Fibroblast of skin of right biceps (primary cell): ENCODE data around the gene IL1RAPL2.
A peak's percentile ranks its signal among the peaks of the same experiment; 100 is the strongest.
"Not testable (repeated sequence)": the region's sequence is repeated elsewhere in the genome, so short reads cannot be mapped to it uniquely, and the experiment has no call there.

ENCODE experiments used
- DNase-seq: peaks from one replicate; pipeline ENCODE4 v3.0.0-alpha.2; 2013

Gene IL1RAPL2

GRCh38 chrX:104677517-104677916 is 111.5 kb downstream of the IL1RAPL2 start:
- DNase-seq = not testable (repeated sequence)

GRCh38 chrX:104679175-104679574 is 113.2 kb downstream of the IL1RAPL2 start:
- no peak for DNase-seq

DNA sequence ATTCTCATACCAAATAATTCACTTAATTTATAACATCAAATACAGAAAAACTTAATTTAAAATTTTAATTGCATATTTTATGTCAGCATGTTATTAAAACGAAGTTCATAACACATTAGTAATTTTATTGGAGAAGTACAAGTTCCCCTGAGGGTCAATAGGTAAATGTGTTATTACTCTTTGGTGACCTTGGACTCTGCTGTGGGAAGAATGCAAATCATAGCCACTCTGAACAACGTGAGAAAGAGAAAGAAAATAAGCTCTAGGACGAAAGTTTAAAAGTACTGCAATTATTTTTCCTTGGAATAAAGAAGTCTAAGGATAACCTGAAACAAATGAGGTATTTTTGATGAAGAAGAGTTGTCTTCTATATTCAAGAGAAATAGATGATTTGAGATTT is 115.2 kb downstream of the IL1RAPL2 start:
- no peak for DNase-seq

- no peak for DNase-seq
These were observed 118.1 kb downstream of the IL1RAPL2 start for GRCh38 chrX:104684077-104684476.

- no peak for DNase-seq
These were observed 129.6 kb downstream of the IL1RAPL2 start for GRCh38 chrX:104695593-104695992.

DNA sequence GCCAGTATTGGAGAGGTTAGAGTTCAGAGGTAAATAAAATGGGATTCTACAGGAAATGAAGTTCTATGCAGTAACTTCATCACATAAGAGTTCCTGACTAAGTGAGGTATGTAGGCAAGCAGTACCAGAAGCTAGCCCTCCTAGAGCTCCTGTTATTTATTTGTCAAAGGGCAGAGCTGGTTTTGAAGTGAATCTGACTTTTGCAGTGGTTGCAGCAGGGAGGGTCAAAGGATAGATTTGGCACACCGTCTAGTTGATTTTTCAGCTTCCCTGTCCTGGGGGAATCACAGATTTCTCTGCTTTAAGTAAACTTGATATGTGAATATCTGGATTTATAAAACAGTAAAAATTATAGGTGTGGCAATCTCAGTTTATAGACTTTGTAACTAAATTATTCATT is 130.7 kb downstream of the IL1RAPL2 start:
- no peak for DNase-seq

- no peak for DNase-seq
These were observed 131.3 kb downstream of the IL1RAPL2 start for GRCh38 chrX:104697294-104697693.

- no peak for DNase-seq
These were observed 141.0 kb downstream of the IL1RAPL2 start for GRCh38 chrX:104707042-104707441.

GRCh38 chrX:104707572-104707971 is 141.6 kb downstream of the IL1RAPL2 start:
- no peak for DNase-seq

- no peak for DNase-seq
These were observed 146.5 kb downstream of the IL1RAPL2 start for GRCh38 chrX:104712515-104712914.

GRCh38 chrX:104721854-104722253 is 155.9 kb downstream of the IL1RAPL2 start:
- DNase-seq = no peak

DNA sequence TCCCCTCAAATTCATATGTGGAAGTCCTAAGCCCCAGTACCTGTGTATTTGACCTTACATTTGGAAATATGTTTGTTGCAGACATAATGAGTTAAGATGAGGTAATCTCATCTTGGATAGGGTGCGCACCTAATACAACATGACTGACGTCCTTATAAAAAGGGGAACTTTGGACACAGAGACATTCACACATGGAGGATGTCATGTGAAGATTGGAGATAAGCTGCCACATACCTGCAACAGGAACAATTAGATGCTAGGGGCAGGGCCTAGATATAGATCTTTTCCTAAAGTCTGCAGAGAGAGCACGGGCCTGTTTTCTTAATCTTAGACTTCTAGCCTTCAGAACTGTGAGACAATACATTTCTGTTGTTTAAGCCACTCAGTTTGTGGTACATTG is 162.5 kb downstream of the IL1RAPL2 start:
- no peak for DNase-seq

DNA sequence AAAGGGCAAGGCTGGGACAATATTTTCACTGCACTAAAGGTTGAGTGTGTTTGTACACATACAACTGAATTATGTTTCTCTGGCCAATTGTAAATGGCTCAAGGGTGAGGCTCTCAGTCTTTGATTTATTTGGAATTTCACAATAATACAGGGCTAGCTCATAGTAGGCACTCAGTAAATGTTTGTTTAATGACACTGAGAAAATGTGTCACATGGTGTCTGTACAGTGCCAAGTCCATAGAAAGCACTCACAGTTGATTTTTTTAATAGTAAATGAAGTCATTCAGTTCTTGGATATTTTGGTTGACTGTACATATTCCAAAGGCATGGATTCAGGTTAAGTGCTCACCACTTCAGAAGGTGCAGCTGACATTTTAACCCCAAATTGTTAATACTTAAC is 176.4 kb downstream of the IL1RAPL2 start:
- no peak for DNase-seq

- no peak for DNase-seq
These were observed 179.2 kb downstream of the IL1RAPL2 start for GRCh38 chrX:104745152-104745551.

GRCh38 chrX:104749951-104750610 is 184.1 kb downstream of the IL1RAPL2 start:
- DNase-seq = peak; percentile 0

DNA sequence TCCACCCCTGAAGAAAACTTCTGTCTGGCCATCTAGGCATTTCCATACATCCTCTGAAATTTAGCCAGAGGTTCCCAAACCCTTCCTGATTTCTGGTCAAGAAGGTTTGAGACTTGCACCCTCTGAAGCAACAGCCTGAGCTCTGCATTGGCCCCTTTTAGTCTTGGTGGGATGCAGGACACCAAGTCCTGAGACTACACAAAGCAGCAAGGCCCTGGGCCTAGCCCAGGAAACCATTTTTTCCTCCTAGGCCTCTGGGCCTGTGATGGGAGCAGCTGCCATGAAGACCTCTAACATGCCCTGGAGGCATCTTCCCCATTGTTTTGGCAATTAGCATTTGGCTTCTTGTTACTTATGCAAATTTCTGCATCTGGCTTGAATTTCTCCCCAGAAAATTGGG is 196.6 kb downstream of the IL1RAPL2 start:
- no peak for DNase-seq

DNA sequence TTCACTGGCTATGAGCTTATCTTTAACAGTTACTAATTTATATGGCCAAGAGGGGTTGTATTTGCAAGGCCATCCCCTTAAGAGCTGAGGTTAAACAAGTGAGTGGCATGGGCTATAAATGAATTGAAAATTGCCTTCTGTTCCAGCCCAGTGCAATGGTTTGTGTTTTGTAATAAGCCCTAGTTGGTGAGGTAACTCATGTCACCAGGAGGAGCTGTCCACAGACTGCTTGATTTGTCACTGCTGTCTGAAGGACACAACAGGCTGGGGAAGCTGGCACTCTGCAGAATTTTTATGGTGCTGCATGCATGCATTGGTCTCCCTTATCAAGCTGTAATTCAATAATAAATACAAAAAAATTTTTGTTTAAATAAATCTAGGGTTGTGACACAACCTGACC is 223.8 kb downstream of the IL1RAPL2 start:
- DNase-seq = no peak

DNA sequence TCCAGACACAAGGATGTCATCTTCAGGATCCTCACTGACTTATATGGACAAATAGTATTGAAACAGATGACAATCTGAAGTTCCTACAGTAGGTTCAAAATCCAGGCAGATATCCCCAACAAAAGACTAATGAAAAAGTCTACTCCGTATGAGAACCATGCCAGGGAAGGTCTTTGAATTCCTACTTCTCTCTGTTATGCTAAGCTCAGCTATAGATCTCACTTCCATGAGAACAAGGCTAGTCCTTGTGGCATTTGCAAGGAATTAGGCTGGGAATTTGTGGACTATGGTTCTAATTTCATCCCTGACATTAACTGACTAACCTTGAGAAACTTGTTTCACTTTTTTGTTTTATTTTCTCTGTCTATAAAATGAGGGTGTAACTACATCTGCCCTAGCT is 229.8 kb downstream of the IL1RAPL2 start:
- no peak for DNase-seq

DNA sequence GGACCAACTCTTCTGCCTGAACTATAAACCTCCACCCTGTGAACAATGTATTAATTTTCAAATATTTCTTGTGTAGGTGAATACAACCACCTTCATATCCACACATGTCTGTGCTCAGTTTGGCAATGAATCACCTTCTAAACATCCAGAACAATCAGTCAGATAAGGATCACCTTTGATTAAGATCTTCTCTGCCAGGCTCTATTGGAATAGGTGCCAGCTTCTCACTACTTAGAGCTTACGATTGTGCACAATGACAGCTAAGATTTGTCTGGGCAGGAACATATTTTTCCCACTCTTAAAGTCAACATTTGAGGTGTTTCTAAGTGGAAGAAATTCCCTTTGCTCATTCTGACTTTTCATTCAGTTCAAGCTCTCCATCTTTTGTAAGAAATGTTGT is 237.2 kb downstream of the IL1RAPL2 start:
- no peak for DNase-seq

GRCh38 chrX:104806346-104806745 is 240.3 kb downstream of the IL1RAPL2 start:
- no peak for DNase-seq

DNA sequence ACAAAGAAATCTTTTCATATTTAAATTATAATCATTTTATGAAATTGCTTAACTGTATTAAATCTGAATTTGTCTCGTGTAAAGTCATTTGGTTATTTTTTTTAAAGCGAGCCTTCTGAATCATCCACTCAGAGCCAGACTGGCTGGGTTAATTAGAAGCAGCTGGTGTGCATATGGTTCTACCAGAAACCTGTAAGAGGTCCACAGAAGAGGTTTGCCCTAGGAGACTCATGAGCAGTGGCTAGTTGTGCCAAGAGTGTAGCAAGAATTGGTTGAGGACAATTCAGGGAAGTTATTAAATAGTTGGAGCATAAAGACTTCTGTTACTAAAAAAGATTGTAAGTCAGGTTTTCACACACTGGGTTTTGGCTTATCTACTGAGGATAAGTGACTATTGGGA is 267.4 kb downstream of the IL1RAPL2 start:
- peak; percentile 3 for DNase-seq

DNA sequence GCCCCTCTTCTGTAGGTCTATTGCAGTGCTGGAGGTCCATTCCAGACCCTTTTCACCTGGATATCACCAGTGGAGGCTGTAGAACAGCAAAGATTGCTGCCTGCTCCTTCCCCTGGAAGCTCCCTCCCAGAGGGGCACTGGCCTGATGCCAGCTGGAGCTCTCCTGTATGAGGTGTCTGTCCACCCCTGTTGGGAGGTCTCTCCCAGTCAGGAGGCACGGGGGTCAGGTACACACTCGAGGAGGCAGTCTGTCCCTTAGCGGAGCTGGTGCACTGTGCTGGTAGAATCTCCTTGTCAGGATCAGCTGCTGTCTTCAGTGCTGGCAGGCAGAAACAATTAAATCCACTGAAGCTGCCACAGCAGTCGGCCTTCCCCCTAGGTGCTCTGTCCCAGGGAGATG is 276.6 kb downstream of the IL1RAPL2 start:
- DNase-seq = no peak

GRCh38 chrX:104852241-104852640 is 286.2 kb downstream of the IL1RAPL2 start:
- no peak for DNase-seq

- no peak for DNase-seq
These were observed 288.2 kb downstream of the IL1RAPL2 start for GRCh38 chrX:104854188-104854587.

DNA sequence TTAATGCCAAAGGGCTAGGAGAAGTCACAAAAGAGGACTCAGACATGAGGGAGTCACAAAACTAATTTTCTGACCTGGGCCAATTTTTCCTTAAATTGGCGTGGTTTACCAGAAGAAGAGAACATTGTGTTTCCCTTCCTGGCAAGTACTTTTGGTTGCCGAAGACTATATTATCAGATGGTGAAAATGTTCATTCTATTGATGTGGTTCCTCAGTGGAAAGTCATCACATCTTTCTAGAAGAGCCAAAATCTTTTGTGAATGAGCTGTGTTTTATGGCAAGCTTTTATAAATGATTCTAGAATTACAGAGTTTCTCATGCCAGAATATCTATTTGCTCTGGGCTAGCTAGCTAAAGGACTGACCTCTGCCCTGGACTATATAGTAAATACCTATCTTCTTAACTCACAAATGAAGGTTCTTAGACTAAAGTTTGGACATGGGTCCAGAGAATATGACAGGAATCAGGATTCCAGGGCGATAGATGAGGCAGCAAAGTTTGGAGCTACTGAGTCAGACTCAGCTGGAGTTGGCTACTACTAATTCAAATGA is 288.9 kb downstream of the IL1RAPL2 start:
- peak; percentile 0 for DNase-seq
